ENCODE data around the gene SLC6A16. TPM values are rescaled to one million over a fixed set of nuclear protein-coding genes. Genes with fewer than 3 reads are reported as not detected.

SLC6A16 gene
- polyA plus RNA-seq, 3 donors: 0.90 to 1.6 (median 1.0) TPM

GRCh38 chr19:49241769-49242168, 83.2 kb downstream of the SLC6A16 start:
- 86 to 87% (median 87%) methylated on average over 7 of the region's 7 CpGs for WGBS, 3 donors
- no peak overlapping the region for H3K27ac ChIP-seq (ENCODE audit: low read depth, low read length)

Other genes starting within 250 kb of the SLC6A16 start
- gene SNRNP70, start 239.7 kb downstream of the SLC6A16 start, polyA plus RNA-seq: 100 to 1,000 TPM; 170 to 188 (median 186) TPM
- 10 to 100 TPM in 1 of 3 donors, 1 to 10 TPM in 2; 4.3 to 12.9 (median 6.6) TPM for gene LIN7B, start 210.8 kb downstream of the SLC6A16 start, polyA plus RNA-seq
- 1 to 10 TPM in 2 of 3 donors, not detected in 1; 1.5 to 5.1 TPM for gene C19orf73, start 206.0 kb downstream of the SLC6A16 start, polyA plus RNA-seq
- 10 to 100 TPM in 1 of 3 donors, 1 to 10 TPM in 2; 8.5 to 20.1 (median 8.9) TPM for gene PPFIA3, start 205.6 kb downstream of the SLC6A16 start, polyA plus RNA-seq
- gene HRC, start 169.8 kb downstream of the SLC6A16 start, polyA plus RNA-seq: 1 to 10 TPM in 2 of 3 donors, under 1 TPM in 1; 0.89 to 2.8 (median 1.3) TPM
- gene TRPM4, start 167.4 kb downstream of the SLC6A16 start, polyA plus RNA-seq: 10 to 100 TPM in 2 of 3 donors, 1 to 10 TPM in 1; 8.5 to 45.9 (median 11.9) TPM
- gene CD37, start 10.2 kb upstream of the SLC6A16 start, polyA plus RNA-seq: 10 to 100 TPM in 2 of 3 donors, 1 to 10 TPM in 1; 6.8 to 18.1 (median 10.6) TPM
- 10 to 100 TPM; 19.3 to 37.7 (median 34.0) TPM for gene TEAD2, start 37.2 kb upstream of the SLC6A16 start, polyA plus RNA-seq
- gene DKKL1, start 38.7 kb upstream of the SLC6A16 start, polyA plus RNA-seq: under 1 TPM in 2 of 3 donors, not detected in 1; 0.21 to 0.61 TPM
- gene KASH5, start 63.1 kb upstream of the SLC6A16 start, polyA plus RNA-seq: 1 to 10 TPM in 1 of 3 donors, not detected in 2; 1.9 TPM
- gene PTH2, start 98.2 kb upstream of the SLC6A16 start, polyA plus RNA-seq: not detected
- gene GFY, start 100.2 kb upstream of the SLC6A16 start, polyA plus RNA-seq: not detected
- gene SLC17A7, start 116.3 kb upstream of the SLC6A16 start, polyA plus RNA-seq: 1 to 10 TPM in 2 of 3 donors, under 1 TPM in 1; 0.23 to 7.3 (median 1.5) TPM
- 10 to 100 TPM; 43.8 to 85.5 (median 50.3) TPM for gene PIH1D1, start 126.6 kb upstream of the SLC6A16 start, polyA plus RNA-seq
- 10 to 100 TPM; 24.1 to 31.4 (median 29.5) TPM for gene ALDH16A1, start 128.0 kb upstream of the SLC6A16 start, polyA plus RNA-seq
- gene FLT3LG, start 149.0 kb upstream of the SLC6A16 start, polyA plus RNA-seq: 10 to 100 TPM in 1 of 3 donors, 1 to 10 TPM in 2; 2.6 to 20.5 (median 7.4) TPM
- gene RPL13A, start 162.4 kb upstream of the SLC6A16 start, polyA plus RNA-seq: 1,000 to 10,000 TPM; 3,139 to 5,659 (median 3,499) TPM
- gene RPS11, start 171.2 kb upstream of the SLC6A16 start, polyA plus RNA-seq: 1,000 to 10,000 TPM; 3,233 to 6,569 (median 4,953) TPM
- gene FCGRT, start 187.5 kb upstream of the SLC6A16 start, polyA plus RNA-seq: 100 to 1,000 TPM in 2 of 3 donors, 10 to 100 TPM in 1; 57.1 to 268 (median 264) TPM
- 10 to 100 TPM in 2 of 3 donors, 1 to 10 TPM in 1; 7.8 to 61.6 (median 33.7) TPM for gene RCN3, start 202.8 kb upstream of the SLC6A16 start, polyA plus RNA-seq